H1 (cell line): ENCODE results near the gene TGM2. TPM values are rescaled to one million over a fixed set of nuclear protein-coding genes. Genes with fewer than 3 reads are reported as not detected.

Source experiments
- CTCF ChIA-PET: fragments of 300-600 bp; sonication (Branson Sonifier 250); formaldehyde crosslinking; loops from one replicate; lab custom pipeline; 2021; ENCODE audit not compliant: partially characterized antibody; lab: Charles Lee
- POLR2A ChIA-PET: fragments of 300-600 bp; sonication (Branson Sonifier 250); formaldehyde crosslinking; loops from one replicate; lab custom pipeline; 2021; ENCODE audit warnings: inconsistent platforms; ENCODE audit not compliant: partially characterized antibody; lab: Charles Lee
- DNase-seq, 2 experiments: peaks; one replicate each; pipeline versions ENCODE4 v3.0.0 to v3.0.0-alpha.2; 2010 to 2022; ENCODE audit warnings: low spot score in 2 of 2, low read depth in 1 of 2, mixed read lengths in 1 of 2
- FAIRE-seq: peaks from 2 replicates; lab custom pipeline; 2011; peaks lifted over from hg19 to GRCh38; lab: Jason Lieb, UNC
- H2AFZ ChIP-seq: 2 replicates; pipeline ENCODE4 v1.8.1; 2012; ENCODE audit warnings: low read length, inconsistent platforms
- H2AK5ac ChIP-seq: 2 replicates; pipeline ENCODE4 v1.6.1; 2013; ENCODE audit warnings: low read depth, low read length
- H2BK120ac ChIP-seq: replicated peaks from 2 replicates; pipeline ENCODE3; 2013; ENCODE audit warnings: low read depth, low read length, inconsistent platforms
- H2BK12ac ChIP-seq: 2 replicates; pipeline ENCODE4 v1.6.1; 2013; ENCODE audit warnings: low read depth, low read length
- H2BK15ac ChIP-seq: 2 replicates; pipeline ENCODE4 v1.6.1; 2013; ENCODE audit warnings: low read length
- H2BK20ac ChIP-seq: 2 replicates; pipeline ENCODE4 v1.6.1; 2013; ENCODE audit warnings: low read length
- H2BK5ac ChIP-seq: 2 replicates; pipeline ENCODE4 v1.6.1; 2013; ENCODE audit warnings: low read depth, low read length
- H3K14ac ChIP-seq: 2 replicates; pipeline ENCODE4 v1.6.1; 2013; ENCODE audit warnings: inconsistent platforms; ENCODE audit not compliant: insufficient read length
- H3K18ac ChIP-seq: 2 replicates; pipeline ENCODE4 v1.6.1; 2013; ENCODE audit warnings: low read length; ENCODE audit errors: extremely low read depth
- H3K23ac ChIP-seq: 2 replicates; pipeline ENCODE4 v1.6.1; 2013; ENCODE audit warnings: inconsistent platforms; ENCODE audit not compliant: insufficient read length
- H3K23me2 ChIP-seq: 2 replicates; pipeline ENCODE4 v1.6.1; 2013; ENCODE audit warnings: low read depth, low read length
- H3K27ac ChIP-seq: 2 replicates; pipeline ENCODE4 v1.6.1; 2011; ENCODE audit warnings: low read depth, low read length, inconsistent platforms
- H3K27me3 ChIP-seq, 4 experiments: replicated peaks in 1 of 4; 1 replicate in 1 of 4; 2 replicates in 3 of 4; pipeline versions ENCODE4 v1.6.1 to v1.8.1; 2011 to 2013; ENCODE audit warnings: low read length in 3 of 4, mild to moderate bottlenecking in 3 of 4, inconsistent platforms in 2 of 4, mixed read lengths in 2 of 4, moderate library complexity in 1 of 4; ENCODE audit not compliant: control insufficient read depth in 3 of 4, insufficient read depth in 3 of 4; ENCODE audit errors: extremely low read depth in 1 of 4
- H3K36me3 ChIP-seq, 4 experiments: 2 replicates each; pipeline versions ENCODE4 v1.6.1 to v1.8.1; 2011 to 2013; ENCODE audit warnings: mild to moderate bottlenecking in 4 of 4, low read length in 3 of 4, moderate library complexity in 2 of 4, control low read depth in 1 of 4, inconsistent platforms in 1 of 4; ENCODE audit not compliant: insufficient read depth in 4 of 4, control insufficient read depth in 2 of 4
- H3K4ac ChIP-seq: replicated peaks from 2 replicates; pipeline ENCODE3; 2013; ENCODE audit warnings: low read length, low read depth, mixed read lengths, inconsistent platforms; ENCODE audit not compliant: insufficient read length
- H3K4me1 ChIP-seq, 4 experiments: replicated peaks in 1 of 4; 1 replicate in 1 of 4; 2 replicates in 3 of 4; pipeline versions ENCODE4 v1.6.1 to v1.8.1; 2011 to 2013; ENCODE audit warnings: low read length in 3 of 4, inconsistent platforms in 2 of 4, mixed read lengths in 1 of 4; ENCODE audit not compliant: insufficient read depth in 4 of 4, control insufficient read depth in 3 of 4
- H3K4me2 ChIP-seq, 2 experiments: 2 replicates each; pipeline versions ENCODE4 v1.6.1 to v1.8.1; 2011 to 2013; ENCODE audit warnings: low read depth in 2 of 2, low read length in 2 of 2, control low read depth in 1 of 2, inconsistent platforms in 1 of 2, mild to moderate bottlenecking in 1 of 2; ENCODE audit not compliant: insufficient read depth in 1 of 2
- H3K4me3 ChIP-seq, 4 experiments: fragments of 200-600, 300-600 bp in 1 of 4; sonication (generic), shearing (Covaris generic), sonication (Bioruptor Twin) in 1 of 4; 2 replicates each; pipeline versions ENCODE4 v1.5.1 to v1.8.1; 2011 to 2016; ENCODE audit warnings: low read length in 4 of 4, low read depth in 3 of 4, control low read depth in 2 of 4, inconsistent platforms in 2 of 4, mild to moderate bottlenecking in 2 of 4, mixed read lengths in 1 of 4, moderate library complexity in 1 of 4; ENCODE audit not compliant: insufficient read depth in 2 of 4; ENCODE audit errors: extremely low read depth in 1 of 4
- H3K56ac ChIP-seq: replicated peaks from 2 replicates; pipeline ENCODE3; 2013; ENCODE audit warnings: low read depth, mild to moderate bottlenecking, mixed read lengths, low read length, inconsistent platforms; ENCODE audit not compliant: insufficient read length
- H3K79me1 ChIP-seq: 2 replicates; pipeline ENCODE4 v1.6.1; 2013; ENCODE audit warnings: low read depth, low read length, control low read depth
- H3K79me2 ChIP-seq, 2 experiments: 2 replicates each; pipeline versions ENCODE4 v1.6.1 to v1.8.1; 2012 to 2013; ENCODE audit warnings: low read length in 2 of 2, mild to moderate bottlenecking in 2 of 2, inconsistent platforms in 1 of 2; ENCODE audit not compliant: insufficient read depth in 2 of 2, control insufficient read depth in 1 of 2
- H3K9ac ChIP-seq, 4 experiments: replicated peaks in 1 of 4; 1 replicate in 1 of 4; 2 replicates in 3 of 4; pipeline versions ENCODE4 v1.6.1 to v1.8.1; 2011 to 2013; ENCODE audit warnings: low read depth in 3 of 4, low read length in 3 of 4, control low read depth in 2 of 4, mild to moderate bottlenecking in 2 of 4, moderate library complexity in 2 of 4, inconsistent platforms in 1 of 4; ENCODE audit errors: extremely low read depth in 1 of 4
- H3K9me3 ChIP-seq, 2 experiments: 2 replicates each; pipeline versions ENCODE4 v1.6.1 to v1.8.1; 2012 to 2013; ENCODE audit warnings: mild to moderate bottlenecking in 2 of 2, moderate library complexity in 2 of 2, control low read depth in 1 of 2, inconsistent platforms in 1 of 2, low read depth in 1 of 2, low read length in 1 of 2, mixed read lengths in 1 of 2; ENCODE audit not compliant: insufficient read depth in 2 of 2
- H4K20me1 ChIP-seq, 2 experiments: replicated peaks in 1 of 2; 2 replicates each; pipeline versions ENCODE3 to v1.8.1; 2011 to 2013; ENCODE audit warnings: inconsistent platforms in 2 of 2, low read length in 2 of 2, mild to moderate bottlenecking in 1 of 2; ENCODE audit not compliant: insufficient read depth in 2 of 2, control insufficient read depth in 1 of 2
- H4K5ac ChIP-seq: 2 replicates; pipeline ENCODE4 v1.6.1; 2013; ENCODE audit warnings: low read length, low read depth, mixed read lengths, inconsistent platforms; ENCODE audit not compliant: insufficient read length
- H4K8ac ChIP-seq: 2 replicates; pipeline ENCODE4 v1.8.0; 2013; ENCODE audit warnings: mild to moderate bottlenecking, moderate library complexity, low read length, inconsistent platforms; ENCODE audit not compliant: insufficient read depth; ENCODE audit errors: extremely low read depth
- H4K91ac ChIP-seq: replicated peaks from 2 replicates; pipeline ENCODE3; 2013; ENCODE audit warnings: low read length, mixed read lengths, inconsistent platforms; ENCODE audit not compliant: insufficient read length
- FOSL1 ChIP-seq: IDR thresholded peaks from 2 replicates; pipeline ENCODE4 v1.6.1; 2011; ENCODE audit warnings: mild to moderate bottlenecking, low read depth, low read length, moderate library complexity; ENCODE audit not compliant: insufficient read depth
- HDAC2 ChIP-seq, 2 experiments: fragments of 300-600 bp in 1 of 2; sonication (generic) in 1 of 2; IDR thresholded peaks; 2 replicates each; pipeline ENCODE4 v1.6.1; 2011 to 2012; ENCODE audit warnings: low read depth in 2 of 2, low read length in 2 of 2, mild to moderate bottlenecking in 2 of 2, moderate library complexity in 2 of 2, borderline replicate concordance in 1 of 2, inconsistent platforms in 1 of 2
- KDM4A ChIP-seq: IDR thresholded peaks from one replicate; pipeline ENCODE4 v1.7.1; 2012; ENCODE audit warnings: low read depth, mild to moderate bottlenecking, moderate library complexity, low read length, inconsistent platforms; ENCODE audit not compliant: severe bottlenecking
- KDM5A ChIP-seq: fragments of 200-600 bp; IDR thresholded peaks from 2 replicates; pipeline ENCODE4 v1.7.1; 2012; ENCODE audit warnings: mild to moderate bottlenecking, low read length, inconsistent platforms, mixed read lengths
- RFX5 ChIP-seq: IDR thresholded peaks from 2 replicates; pipeline ENCODE4 v1.6.1; 2011; ENCODE audit warnings: low read depth, low read length, improper control_type of control experiment, borderline replicate concordance
- RNF2 ChIP-seq: fragments of 200-900, 300-1000 bp; sonication (generic); IDR thresholded peaks from 2 replicates; pipeline ENCODE4 v1.7.1; 2016; ENCODE audit warnings: borderline replicate concordance, low read depth, mild to moderate bottlenecking, antibody characterized with exemption, low read length; ENCODE audit not compliant: poor library complexity, severe bottlenecking; ENCODE audit errors: missing control alignments
- SUZ12 ChIP-seq: fragments of 200-600 bp; sonication (generic); IDR thresholded peaks from 2 replicates; pipeline ENCODE4 v1.6.1; 2012; ENCODE audit warnings: mild to moderate bottlenecking, inconsistent platforms, low read length, moderate library complexity, mixed read lengths
- USF2 ChIP-seq: IDR thresholded peaks from 2 replicates; pipeline ENCODE4 v1.6.1; 2011; ENCODE audit warnings: low read length, improper control_type of control experiment
- WGBS, 2 experiments: shearing (Covaris generic) in 1 of 2; methylation state at CpG; one replicate each; pipeline versions ENCODE4 v1.1.6 to v1.1.7; 2013 to 2015; ENCODE audit warnings: low lambda C conversion rate in 2 of 2, mixed read lengths in 2 of 2, inconsistent platforms in 1 of 2, low coverage in 1 of 2, missing lambda C conversion rate in 1 of 2; ENCODE audit not compliant: insufficient replicate concordance in 2 of 2, insufficient coverage in 1 of 2, insufficient read length in 1 of 2; ENCODE audit errors: extremely low coverage in 1 of 2, missing lambda C conversion rate in 1 of 2; 5-methylcytosine and 5-hydroxymethylcytosine counted together
- polyA plus RNA-seq, 7 experiments: library from polyadenylated mRNA; depleted of rRNA in 3 of 7; stranded (reverse) in 5 of 7; unstranded in 2 of 7; fragments of >200 nt in 5 of 7; fragments of 200-250 nt in 2 of 7; gene quantifications; 1 replicate in 5 of 7; 2 replicates in 1 of 7; 4 replicates in 1 of 7; pipeline versions ENCODE4 v1.2.1 to v1.2.3, GENCODE V29; 2011 to 2013; ENCODE audit warnings: missing spikeins in 2 of 7, mixed read lengths in 2 of 7
- total RNA-seq: library from RNA; stranded (reverse); fragmentation: NEBNext Ultra II Directional; extraction: Animal tissue kit (Norgen Biotek cat#: 25700); gene quantifications from 2 replicates; pipeline ENCODE4 v1.2.1, GENCODE V29; 2021
- TF ChIP-seq, protein P1 (sequence below): IDR thresholded peaks from 2 replicates; pipeline ENCODE4 v1.6.1; 2012; ENCODE audit warnings: inconsistent platforms
- TF ChIP-seq, protein P2 (sequence below): IDR thresholded peaks from 2 replicates; pipeline ENCODE4 v1.6.1; 2012; ENCODE audit warnings: inconsistent platforms

TGM2 gene
- total and polyA plus RNA-seq, 2 of the 8 experiments (the other 6 are each of a cell fraction or from before 2014, with no cell fraction given) = 0.86 to 1.0 TPM

GRCh38 chr20:38084425-38084951 is 80.6 kb downstream of the TGM2 start:
- CTCF ChIA-PET = interaction anchor here (1.3 to 7.0 kb wide), 5 partner anchors 9 to 137 kb away, joined by 5 to 56 read pairs (median 15); no protein-coding TSS in a partner anchor
- no peak overlapping the region for H3K23ac ChIP-seq
- TF ChIP-seq SUZ12 (no peak), RNF2 (no peak), KDM4A (no peak), HDAC2 (IDR thresholded peaks at IDR 0.05; ENCODE audit: borderline replicate concordance in 1 of 2, low read depth in 2 of 2, low read length in 2 of 2) (no peak), RFX5 (no peak), KDM5A (no peak), USF2 (no peak), FOSL1 (no peak)
- TF ChIP-seq, protein P1, sequence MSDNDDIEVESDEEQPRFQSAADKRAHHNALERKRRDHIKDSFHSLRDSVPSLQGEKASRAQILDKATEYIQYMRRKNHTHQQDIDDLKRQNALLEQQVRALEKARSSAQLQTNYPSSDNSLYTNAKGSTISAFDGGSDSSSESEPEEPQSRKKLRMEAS = no peak
- TF ChIP-seq, protein P2, sequence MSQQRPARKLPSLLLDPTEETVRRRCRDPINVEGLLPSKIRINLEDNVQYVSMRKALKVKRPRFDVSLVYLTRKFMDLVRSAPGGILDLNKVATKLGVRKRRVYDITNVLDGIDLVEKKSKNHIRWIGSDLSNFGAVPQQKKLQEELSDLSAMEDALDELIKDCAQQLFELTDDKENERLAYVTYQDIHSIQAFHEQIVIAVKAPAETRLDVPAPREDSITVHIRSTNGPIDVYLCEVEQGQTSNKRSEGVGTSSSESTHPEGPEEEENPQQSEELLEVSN = no peak

More at GRCh38 chr20:38084425-38084951, 80.6 kb downstream of the TGM2 start:
- no peak overlapping the region for H2AFZ ChIP-seq
- H2BK15ac ChIP-seq = no peak overlapping the region
- H3K18ac ChIP-seq = no peak overlapping the region
- H3K9ac ChIP-seq = no peak overlapping the region
- H3K79me2 ChIP-seq = peaks cover 0 to 28% of the 10 kb centered on the region in 2 experiments; a peak in 1 of 4 replicates
- no peak overlapping the region for H4K91ac ChIP-seq
- H2AK5ac ChIP-seq = no peak overlapping the region
- no peak overlapping the region for H2BK12ac ChIP-seq
- 93% methylated on average over 5 of the region's 5 CpGs; no CpG with 5 or more reads in 1 of the 2 experiments for WGBS, 2 experiments
- no peak overlapping the region for H3K4me2 ChIP-seq
- no peak overlapping the region for H3K14ac ChIP-seq
- H3K27ac ChIP-seq = no peak overlapping the region
- DNase-seq = no peak
- H2BK120ac ChIP-seq = no peak overlapping the region
- H3K4me3 ChIP-seq = no peak overlapping the region
- H3K36me3 ChIP-seq = peaks cover 0 to 17% (median 12%) of the 10 kb centered on the region in 4 experiments; a peak in 5 of 8 replicates
- H3K56ac ChIP-seq = no peak overlapping the region
- H3K79me1 ChIP-seq = peaks cover 3% of the 10 kb centered on the region
- FAIRE-seq = no peak
- no peaks in the 10 kb centered on the region for H3K23me2 ChIP-seq
- H4K20me1 ChIP-seq = peaks cover 0 to 3% of the 10 kb centered on the region in 2 experiments
- H3K4ac ChIP-seq = no peak overlapping the region
- H3K9me3 ChIP-seq = no peaks in the 10 kb centered on the region
- no peak overlapping the region for H4K8ac ChIP-seq
- no peaks in the 10 kb centered on the region for H3K27me3 ChIP-seq
- H4K5ac ChIP-seq = no peak overlapping the region
- H2BK20ac ChIP-seq = no peak overlapping the region
- H3K4me1 ChIP-seq = no peaks in the 10 kb centered on the region
- H2BK5ac ChIP-seq = no peak overlapping the region
- POLR2A ChIA-PET = no interaction called here
